ENCODE results near the gene SLC6A12.

- TF ChIP-seq, protein P1, sequence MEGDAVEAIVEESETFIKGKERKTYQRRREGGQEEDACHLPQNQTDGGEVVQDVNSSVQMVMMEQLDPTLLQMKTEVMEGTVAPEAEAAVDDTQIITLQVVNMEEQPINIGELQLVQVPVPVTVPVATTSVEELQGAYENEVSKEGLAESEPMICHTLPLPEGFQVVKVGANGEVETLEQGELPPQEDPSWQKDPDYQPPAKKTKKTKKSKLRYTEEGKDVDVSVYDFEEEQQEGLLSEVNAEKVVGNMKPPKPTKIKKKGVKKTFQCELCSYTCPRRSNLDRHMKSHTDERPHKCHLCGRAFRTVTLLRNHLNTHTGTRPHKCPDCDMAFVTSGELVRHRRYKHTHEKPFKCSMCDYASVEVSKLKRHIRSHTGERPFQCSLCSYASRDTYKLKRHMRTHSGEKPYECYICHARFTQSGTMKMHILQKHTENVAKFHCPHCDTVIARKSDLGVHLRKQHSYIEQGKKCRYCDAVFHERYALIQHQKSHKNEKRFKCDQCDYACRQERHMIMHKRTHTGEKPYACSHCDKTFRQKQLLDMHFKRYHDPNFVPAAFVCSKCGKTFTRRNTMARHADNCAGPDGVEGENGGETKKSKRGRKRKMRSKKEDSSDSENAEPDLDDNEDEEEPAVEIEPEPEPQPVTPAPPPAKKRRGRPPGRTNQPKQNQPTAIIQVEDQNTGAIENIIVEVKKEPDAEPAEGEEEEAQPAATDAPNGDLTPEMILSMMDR (conservative IDR thresholded peaks at IDR 0.05 in 1 of 2, IDR thresholded peaks at IDR 0.05 in 1 of 2; ENCODE audit: extremely low read depth in 1 of 2, insufficient read depth in 1 of 2, low read depth in 1 of 2, low read length in 2 of 2): no peak
- no peak for TF ChIP-seq EZH2 (IDR thresholded peaks at IDR 0.05; ENCODE audit: borderline replicate concordance, low read length)
These were observed 24.4 kb downstream of the SLC6A12 start for GRCh38 chr12:189622-189962.

Measured in mammary epithelial cell (primary cell).